Vagina (tissue), 2 donors: ENCODE measurements around the gene YIPF1. TPM values are rescaled to one million over a fixed set of nuclear protein-coding genes. Genes with fewer than 3 reads are reported as not detected.

Experiments
- DNase-seq, 2 donors: peaks; one replicate each; pipeline ENCODE4 v3.0.0-alpha.2; 2017; ENCODE audit errors: extremely low spot score in 2 of 2
- H3K27ac ChIP-seq: fragments of 200-600 bp; sonication (generic); one replicate; pipeline ENCODE4 v1.5.1; 2019
- H3K27me3 ChIP-seq: fragments of 200-600 bp; sonication (generic); one replicate; pipeline ENCODE4 v1.5.1; 2019
- H3K36me3 ChIP-seq, 2 donors: fragments of 200-600 bp; sonication (generic); one replicate each; pipeline ENCODE4 v1.5.1; 2017 to 2019
- H3K4me1 ChIP-seq: fragments of 200-600 bp; sonication (generic); one replicate; pipeline ENCODE4 v1.5.1; 2019
- H3K4me3 ChIP-seq, 2 donors: fragments of 200-600 bp; sonication (generic); 1 replicate in 1 of 2; 2 replicates in 1 of 2; pipeline ENCODE4 v1.5.1; 2016 to 2019
- H3K9me3 ChIP-seq: fragments of 200-600 bp; sonication (generic); one replicate; pipeline ENCODE4 v1.5.1; 2019
- CTCF ChIP-seq, 3 experiments: fragments of 450-650 bp in 2 of 3; fragments of 200-600 bp in 1 of 3; sonication (generic) in 1 of 3; IDR thresholded peaks; one replicate each; pipeline ENCODE4 v1.5.1; 2017 to 2019; ENCODE audit warnings: antibody characterized with exemption in 3 of 3, mild to moderate bottlenecking in 2 of 3, moderate library complexity in 2 of 3
- POLR2A ChIP-seq, 2 donors: fragments of 450-650 bp; IDR thresholded peaks; one replicate each; pipeline ENCODE4 v1.6.1; 2017; ENCODE audit warnings: antibody characterized with exemption in 2 of 2, mild to moderate bottlenecking in 2 of 2, moderate library complexity in 2 of 2
- POLR2AphosphoS5 ChIP-seq, 2 donors: sonication (generic); formaldehyde crosslinking; IDR thresholded peaks; one replicate each; pipeline ENCODE4 v1.9.0; 2017; ENCODE audit warnings: antibody characterized with exemption in 2 of 2, mild to moderate bottlenecking in 2 of 2, low read depth in 1 of 2; ENCODE audit not compliant: insufficient read depth in 1 of 2
- intact Hi-C: fragments of 100-400 bp; cut with DNase I; formaldehyde crosslinking; loops from one replicate; pipeline ENCODE4 v1.15.1; 2023
- total RNA-seq: library from RNA; depleted of rRNA; stranded (reverse); fragments of >200 nt; gene quantifications from one replicate; pipeline ENCODE4 v1.2.3, GENCODE V29; 2016

The YIPF1 gene
- total RNA-seq, 1 donor from 2014 or later: 22.1 TPM

DNA sequence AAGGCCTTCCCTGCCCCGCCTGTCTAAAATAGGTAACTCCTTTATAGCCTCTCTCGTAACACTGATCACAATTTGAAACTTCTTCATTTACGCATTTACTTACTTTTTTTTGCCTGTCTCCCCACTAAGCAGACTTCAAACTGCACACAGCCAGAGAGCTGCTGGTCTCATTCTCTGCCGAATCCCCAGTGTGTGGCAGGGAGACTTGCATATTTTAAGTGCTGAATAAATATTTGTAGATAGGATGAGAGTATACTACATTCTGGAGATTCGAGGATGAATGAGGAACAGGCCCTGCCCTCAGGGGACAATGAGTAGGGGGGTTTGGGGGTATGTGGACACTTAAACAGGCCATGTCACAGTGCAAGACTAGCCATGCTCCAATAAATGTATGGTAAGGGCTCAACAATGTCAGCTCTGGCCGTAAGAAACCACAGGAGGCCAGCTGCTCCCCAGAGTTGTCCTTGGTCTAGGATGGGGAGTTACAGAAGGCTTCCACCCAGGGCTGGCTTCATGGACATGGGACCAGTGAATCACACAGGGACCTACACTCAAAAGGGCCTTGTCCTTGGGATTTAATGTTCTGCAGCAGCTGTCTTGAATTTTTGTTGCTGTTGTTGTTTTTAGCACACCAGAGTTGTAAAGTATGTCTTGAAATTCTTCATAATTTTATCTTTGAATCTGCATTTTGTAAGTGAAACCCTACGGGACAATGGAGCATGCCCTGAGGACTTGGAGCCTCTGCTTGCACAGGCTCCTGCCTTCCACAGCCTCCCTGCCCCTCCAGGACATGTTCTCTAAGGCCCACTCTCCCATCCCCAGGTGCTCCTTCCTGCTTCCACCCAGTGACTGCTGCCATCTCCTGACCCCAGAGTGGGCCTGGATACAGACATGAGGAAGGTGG, 12.9 kb upstream of the YIPF1 start:
- Histone ChIP-seq H3K27me3 (no peaks in the 10 kb centered on the region), H3K4me1 (peaks cover 11% of the 10 kb centered on the region), H3K4me3 (no peak overlapping the region), H3K9me3 (no peaks in the 10 kb centered on the region), H3K27ac (no peak overlapping the region), H3K36me3 (no peaks in the 10 kb centered on the region)
- no peak for DNase-seq
- intact Hi-C loops: no loop called here
- no peak for TF ChIP-seq POLR2AphosphoS5 (IDR thresholded peaks at IDR 0.05; ENCODE audit: insufficient read depth in 1 of 2, low read depth in 1 of 2)
- no peak for TF ChIP-seq POLR2A (IDR thresholded peaks at IDR 0.05)
- no peak for TF ChIP-seq CTCF (IDR thresholded peaks at IDR 0.05)

GRCh38 chr1:53899708-53900107, 10.1 kb upstream of the YIPF1 start:
- DNase-seq: no peak
- Histone ChIP-seq H3K36me3 (no peaks in the 10 kb centered on the region), H3K4me1 (peaks cover 33% of the 10 kb centered on the region), H3K4me3 (no peak overlapping the region), H3K27me3 (no peaks in the 10 kb centered on the region), H3K27ac (no peak overlapping the region), H3K9me3 (no peaks in the 10 kb centered on the region)
- intact Hi-C loops: no loop called here
- TF ChIP-seq POLR2A (IDR thresholded peaks at IDR 0.05) (no peak), CTCF (IDR thresholded peaks at IDR 0.05) (no peak), POLR2AphosphoS5 (IDR thresholded peaks at IDR 0.05; ENCODE audit: insufficient read depth in 1 of 2, low read depth in 1 of 2) (no peak)

DNA sequence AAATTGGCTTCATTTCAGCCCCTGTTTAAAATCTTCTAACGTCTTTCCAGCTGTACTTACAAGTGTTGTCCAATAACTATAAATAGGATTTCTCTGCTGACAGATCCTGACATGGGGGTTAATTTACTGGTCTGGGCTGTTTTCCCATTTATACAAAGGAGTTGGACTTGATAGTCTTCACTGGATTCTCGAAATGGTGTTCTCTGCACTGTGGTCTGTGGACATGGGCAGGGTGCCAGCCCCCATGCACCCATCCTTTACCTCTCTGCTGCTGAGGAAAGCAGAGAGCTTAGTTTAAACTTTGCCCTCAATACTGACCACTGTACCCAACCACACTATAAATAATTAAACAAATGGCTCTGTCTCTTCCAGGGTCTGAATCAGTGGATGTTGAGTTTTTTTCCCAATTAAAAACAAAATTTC, 9.6 kb upstream of the YIPF1 start:
- no peak for DNase-seq
- intact Hi-C loops: no loop called here
- no peaks in the 10 kb centered on the region for H3K36me3 ChIP-seq
- H3K9me3 ChIP-seq: no peaks in the 10 kb centered on the region
- H3K27me3 ChIP-seq: no peaks in the 10 kb centered on the region
- no peak overlapping the region for H3K4me3 ChIP-seq
- TF ChIP-seq POLR2AphosphoS5 (IDR thresholded peaks at IDR 0.05; ENCODE audit: insufficient read depth in 1 of 2, low read depth in 1 of 2) (no peak), CTCF (IDR thresholded peaks at IDR 0.05) (no peak), POLR2A (IDR thresholded peaks at IDR 0.05) (no peak)
- H3K4me1 ChIP-seq: peaks cover 33% of the 10 kb centered on the region
- no peak overlapping the region for H3K27ac ChIP-seq

GRCh38 chr1:53896635-53897229, 7.1 kb upstream of the YIPF1 start:
- intact Hi-C loops: no loop called here
- peak overlapping the region; percentile 27 for H3K27ac ChIP-seq
- no peaks in the 10 kb centered on the region for H3K9me3 ChIP-seq
- no peak for TF ChIP-seq POLR2A (IDR thresholded peaks at IDR 0.05)
- no peak for TF ChIP-seq CTCF (IDR thresholded peaks at IDR 0.05)
- TF ChIP-seq POLR2AphosphoS5 (IDR thresholded peaks at IDR 0.05; ENCODE audit: insufficient read depth in 1 of 2, low read depth in 1 of 2): peak in 1 of 2 donors; percentile 51
- no peak overlapping the region for H3K4me3 ChIP-seq
- no peaks in the 10 kb centered on the region for H3K27me3 ChIP-seq
- no peaks in the 10 kb centered on the region for H3K36me3 ChIP-seq
- H3K4me1 ChIP-seq: peaks cover 33% of the 10 kb centered on the region
- DNase-seq: no peak

DNA sequence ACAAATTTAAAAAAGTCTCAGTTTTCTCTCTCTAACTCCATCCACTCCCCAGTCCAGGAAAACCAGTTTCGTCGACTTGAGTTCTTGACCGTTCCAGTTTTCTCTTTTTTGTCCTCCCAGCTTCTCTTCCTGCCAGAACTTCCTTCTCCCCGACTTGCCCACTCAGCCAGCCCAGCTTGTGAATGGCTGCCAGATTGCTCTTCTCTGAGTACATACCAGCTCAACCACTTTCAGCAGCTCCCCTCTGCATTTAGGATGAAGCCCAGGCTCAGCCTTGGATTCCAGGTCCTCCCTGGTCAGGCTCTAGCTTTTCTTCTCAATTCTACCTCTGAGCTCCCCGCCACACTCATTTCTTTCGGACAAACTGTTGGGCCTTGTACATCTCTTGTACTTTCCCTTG, 5.8 kb upstream of the YIPF1 start:
- DNase-seq: no peak
- intact Hi-C loops: no loop called here
- no peaks in the 10 kb centered on the region for H3K27me3 ChIP-seq
- no peaks in the 10 kb centered on the region for H3K9me3 ChIP-seq
- H3K4me1 ChIP-seq: peaks cover 36% of the 10 kb centered on the region
- H3K4me3 ChIP-seq: no peak overlapping the region
- H3K27ac ChIP-seq: no peak overlapping the region
- H3K36me3 ChIP-seq: no peaks in the 10 kb centered on the region
- TF ChIP-seq POLR2AphosphoS5 (IDR thresholded peaks at IDR 0.05; ENCODE audit: insufficient read depth in 1 of 2, low read depth in 1 of 2): no peak
